ENCODE measurements around the gene HS2ST1. TPM values are rescaled to one million over a fixed set of nuclear protein-coding genes. Genes with fewer than 3 reads are reported as not detected.

Gene HS2ST1
- total RNA-seq, 1 donor from 2014 or later: 12.1 TPM

DNA sequence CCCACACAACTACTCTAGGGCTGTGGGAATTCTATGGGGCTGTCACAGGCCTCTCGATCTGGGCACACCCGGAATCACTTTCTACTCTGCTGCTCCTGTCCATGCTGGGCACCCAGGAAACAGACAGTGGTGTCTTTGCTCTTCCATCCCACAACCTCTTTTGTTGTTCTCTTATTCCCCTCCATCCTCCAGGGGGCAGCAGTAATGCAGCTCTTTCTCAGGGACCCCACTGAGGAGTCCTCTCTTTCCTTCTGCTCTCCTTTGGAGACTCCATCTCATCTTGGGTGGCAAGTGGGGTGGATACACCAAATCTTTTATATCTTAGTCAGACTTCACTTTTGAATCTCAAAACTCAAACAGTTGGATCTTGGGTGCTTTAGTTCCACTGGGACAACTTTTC, 206.3 kb downstream of the HS2ST1 start:
- no peak for DNase-seq (ENCODE audit: low spot score)
- H3K4me3 Mint-ChIP-seq: no peak overlapping the region
- H3K4me1 Mint-ChIP-seq (ENCODE audit: low read depth): peaks cover 5% of the 10 kb centered on the region
- no peaks in the 10 kb centered on the region for H3K9me3 Mint-ChIP-seq
- H3K36me3 Mint-ChIP-seq (ENCODE audit: low read depth): no peaks in the 10 kb centered on the region
- intact Hi-C loops (cut with micrococcal nuclease): no loop called here
- H3K27me3 Mint-ChIP-seq (ENCODE audit: insufficient read depth): peaks cover 1% of the 10 kb centered on the region
- no peak overlapping the region for H3K27ac Mint-ChIP-seq

DNA sequence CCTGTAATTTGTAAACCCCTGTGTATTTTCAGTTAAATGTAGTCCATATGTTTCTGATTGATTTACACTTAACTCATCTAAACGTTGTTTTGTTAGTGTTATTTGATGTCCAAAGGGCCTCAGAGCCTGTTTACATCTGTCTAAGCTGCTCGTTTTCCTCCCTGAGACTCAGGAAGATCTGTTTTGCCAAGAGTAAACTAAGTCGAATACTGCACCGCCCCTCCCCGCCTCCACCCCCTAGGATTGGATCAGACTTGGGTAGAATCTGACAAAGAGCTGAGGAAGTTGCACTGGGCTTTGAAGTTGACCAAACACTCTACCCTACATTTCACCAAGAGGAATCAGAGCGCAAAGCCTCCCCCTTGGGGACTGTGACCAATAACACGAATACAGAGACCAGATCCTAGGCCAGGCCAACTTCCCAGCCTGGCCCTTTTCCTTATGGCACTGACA, 207.3 kb downstream of the HS2ST1 start:
- H3K9me3 Mint-ChIP-seq: no peaks in the 10 kb centered on the region
- peaks cover 1% of the 10 kb centered on the region for H3K27me3 Mint-ChIP-seq (ENCODE audit: insufficient read depth)
- intact Hi-C loops (cut with micrococcal nuclease): no loop called here
- H3K4me3 Mint-ChIP-seq: no peak overlapping the region
- peaks cover 5% of the 10 kb centered on the region for H3K4me1 Mint-ChIP-seq (ENCODE audit: low read depth)
- no peak overlapping the region for H3K27ac Mint-ChIP-seq
- no peak for DNase-seq (ENCODE audit: low spot score)
- no peaks in the 10 kb centered on the region for H3K36me3 Mint-ChIP-seq (ENCODE audit: low read depth)

DNA sequence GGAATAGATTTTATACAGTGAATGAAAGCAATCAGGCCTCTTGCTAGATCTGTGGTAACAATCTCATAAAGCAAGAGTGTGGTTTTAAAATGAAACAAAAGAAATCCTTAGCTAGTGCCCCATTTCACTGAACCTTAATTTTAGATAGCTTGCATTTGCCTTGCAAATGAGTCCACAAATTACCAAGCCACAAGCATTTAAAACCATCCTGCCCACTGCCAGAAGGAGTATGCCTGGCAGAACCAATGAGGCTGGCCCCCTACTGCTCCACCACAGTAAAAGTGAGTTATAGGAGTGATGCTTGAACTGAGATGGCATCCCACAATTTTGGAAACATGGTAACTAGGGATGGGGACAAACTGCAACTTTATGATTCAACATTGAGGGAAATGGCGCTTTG, 207.8 kb downstream of the HS2ST1 start:
- no peak overlapping the region for H3K27ac Mint-ChIP-seq
- no peaks in the 10 kb centered on the region for H3K9me3 Mint-ChIP-seq
- DNase-seq (ENCODE audit: low spot score): no peak
- peaks cover 1% of the 10 kb centered on the region for H3K27me3 Mint-ChIP-seq (ENCODE audit: insufficient read depth)
- intact Hi-C loops (cut with micrococcal nuclease): no loop called here
- peaks cover 5% of the 10 kb centered on the region for H3K4me1 Mint-ChIP-seq (ENCODE audit: low read depth)
- H3K36me3 Mint-ChIP-seq (ENCODE audit: low read depth): no peaks in the 10 kb centered on the region
- no peak overlapping the region for H3K4me3 Mint-ChIP-seq

- intact Hi-C loops (cut with micrococcal nuclease): no loop called here
- peaks cover 5% of the 10 kb centered on the region for H3K4me1 Mint-ChIP-seq (ENCODE audit: low read depth)
- DNase-seq (ENCODE audit: low spot score): no peak
- H3K4me3 Mint-ChIP-seq: no peak overlapping the region
- peaks cover 1% of the 10 kb centered on the region for H3K27me3 Mint-ChIP-seq (ENCODE audit: insufficient read depth)
- no peak overlapping the region for H3K27ac Mint-ChIP-seq
- no peaks in the 10 kb centered on the region for H3K9me3 Mint-ChIP-seq
- no peaks in the 10 kb centered on the region for H3K36me3 Mint-ChIP-seq (ENCODE audit: low read depth)
Measured at GRCh38 chr1:87123610-87124009, 209.2 kb downstream of the HS2ST1 start.

GRCh38 chr1:87126886-87127505, 212.6 kb downstream of the HS2ST1 start:
- no peak for DNase-seq (ENCODE audit: low spot score)
- Mint-ChIP-seq H3K27me3 (ENCODE audit: insufficient read depth) (peaks cover 10% of the 10 kb centered on the region), H3K27ac (no peak overlapping the region), H3K4me3 (no peak overlapping the region), H3K36me3 (ENCODE audit: low read depth) (no peaks in the 10 kb centered on the region), H3K4me1 (ENCODE audit: low read depth) (no peaks in the 10 kb centered on the region), H3K9me3 (no peaks in the 10 kb centered on the region)
- intact Hi-C loops (cut with micrococcal nuclease): no loop called here

- no peaks in the 10 kb centered on the region for H3K4me1 Mint-ChIP-seq (ENCODE audit: low read depth)
- intact Hi-C loops (cut with micrococcal nuclease): no loop called here
Measured at GRCh38 chr1:87127581-87127980, 213.1 kb downstream of the HS2ST1 start.

DNA sequence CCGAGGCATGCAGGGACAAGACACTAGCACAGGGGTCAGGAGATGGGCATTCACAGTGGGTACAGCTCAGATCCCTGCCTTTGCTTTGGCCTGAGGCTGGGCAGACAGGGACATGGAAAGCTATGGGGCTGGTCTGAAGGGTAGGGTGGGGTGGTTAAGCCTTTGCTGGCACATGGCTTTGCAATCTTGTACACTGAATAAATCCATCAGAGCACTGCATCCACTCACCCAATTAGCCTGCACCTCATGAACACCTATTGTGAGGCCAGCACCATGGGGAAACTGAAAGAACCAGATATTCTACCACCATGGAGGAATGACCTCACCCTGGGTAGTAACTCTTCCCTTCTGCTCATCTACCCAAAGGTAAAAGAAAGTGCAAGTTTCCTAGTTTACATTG, 214.6 kb downstream of the HS2ST1 start:
- Mint-ChIP-seq H3K4me3 (no peak overlapping the region), H3K27ac (no peak overlapping the region), H3K36me3 (ENCODE audit: low read depth) (no peaks in the 10 kb centered on the region), H3K4me1 (ENCODE audit: low read depth) (no peaks in the 10 kb centered on the region), H3K9me3 (no peaks in the 10 kb centered on the region), H3K27me3 (ENCODE audit: insufficient read depth) (peaks cover 24% of the 10 kb centered on the region)
- DNase-seq (ENCODE audit: low spot score): no peak
- intact Hi-C loops (cut with micrococcal nuclease): no loop called here

More at GRCh38 chr1:87127581-87127980, 213.1 kb downstream of the HS2ST1 start:
- DNase-seq (ENCODE audit: low spot score): no peak
- Mint-ChIP-seq H3K36me3 (ENCODE audit: low read depth) (no peaks in the 10 kb centered on the region), H3K4me3 (no peak overlapping the region), H3K27ac (no peak overlapping the region), H3K9me3 (no peaks in the 10 kb centered on the region), H3K27me3 (ENCODE audit: insufficient read depth) (peaks cover 13% of the 10 kb centered on the region)

- H3K9me3 Mint-ChIP-seq: no peaks in the 10 kb centered on the region
- H3K27me3 Mint-ChIP-seq (ENCODE audit: insufficient read depth): peaks cover 26% of the 10 kb centered on the region
- intact Hi-C loops (cut with micrococcal nuclease): loop anchor here (2.0 to 5.0 kb wide), 3 partner anchors 197 to 823 kb away; no protein-coding TSS in a partner anchor
- H3K4me3 Mint-ChIP-seq: no peak overlapping the region
- no peak overlapping the region for H3K27ac Mint-ChIP-seq
- H3K36me3 Mint-ChIP-seq (ENCODE audit: low read depth): no peaks in the 10 kb centered on the region
- no peaks in the 10 kb centered on the region for H3K4me1 Mint-ChIP-seq (ENCODE audit: low read depth)
- no peak for DNase-seq (ENCODE audit: low spot score)
Measured at GRCh38 chr1:87129606-87130005, 215.2 kb downstream of the HS2ST1 start.

DNA sequence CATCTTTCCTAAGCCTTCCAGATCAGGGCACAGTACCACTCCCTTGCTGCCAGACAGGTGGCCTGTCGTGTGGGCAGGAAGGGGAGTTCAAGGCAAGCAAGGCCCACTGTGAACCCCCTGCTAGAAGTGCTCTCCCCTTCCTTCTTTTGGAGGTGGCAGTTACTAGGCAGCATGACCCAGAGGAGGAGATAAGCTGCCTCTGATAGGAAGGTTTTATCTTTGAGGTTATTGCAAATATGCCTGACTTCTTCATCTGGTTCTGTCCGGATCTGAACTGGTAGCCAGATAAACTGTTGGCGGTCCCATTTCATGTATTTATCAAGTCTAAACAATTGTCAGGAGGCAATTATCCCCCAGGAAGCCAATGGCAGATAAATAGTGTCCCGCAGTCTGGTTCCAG, 216.0 kb downstream of the HS2ST1 start:
- H3K36me3 Mint-ChIP-seq (ENCODE audit: low read depth): no peaks in the 10 kb centered on the region
- DNase-seq (ENCODE audit: low spot score): no peak
- no peaks in the 10 kb centered on the region for H3K9me3 Mint-ChIP-seq
- no peaks in the 10 kb centered on the region for H3K4me1 Mint-ChIP-seq (ENCODE audit: low read depth)
- no peak overlapping the region for H3K4me3 Mint-ChIP-seq
- peaks cover 27% of the 10 kb centered on the region for H3K27me3 Mint-ChIP-seq (ENCODE audit: insufficient read depth)
- intact Hi-C loops (cut with micrococcal nuclease): loop anchor here (2.0 to 5.0 kb wide), 3 partner anchors 196 to 822 kb away; no protein-coding TSS in a partner anchor
- H3K27ac Mint-ChIP-seq: no peak overlapping the region

- no peaks in the 10 kb centered on the region for H3K9me3 Mint-ChIP-seq
- no peak overlapping the region for H3K27ac Mint-ChIP-seq
- no peaks in the 10 kb centered on the region for H3K4me1 Mint-ChIP-seq (ENCODE audit: low read depth)
- H3K27me3 Mint-ChIP-seq (ENCODE audit: insufficient read depth): peaks cover 32% of the 10 kb centered on the region
- H3K4me3 Mint-ChIP-seq: peak overlapping the region; percentile 76
- DNase-seq (ENCODE audit: low spot score): peak; percentile 59
- intact Hi-C loops (cut with micrococcal nuclease): loop anchor here (1.0 to 5.0 kb wide), 4 partner anchors 161 to 821 kb away; no protein-coding TSS in a partner anchor
- no peaks in the 10 kb centered on the region for H3K36me3 Mint-ChIP-seq (ENCODE audit: low read depth)
Measured at GRCh38 chr1:87131809-87132283, 217.4 kb downstream of the HS2ST1 start.

GRCh38 chr1:87132284-87132870, 217.9 kb downstream of the HS2ST1 start:
- H3K27ac Mint-ChIP-seq: no peak overlapping the region
- no peaks in the 10 kb centered on the region for H3K36me3 Mint-ChIP-seq (ENCODE audit: low read depth)
- no peaks in the 10 kb centered on the region for H3K4me1 Mint-ChIP-seq (ENCODE audit: low read depth)
- peak overlapping the region; percentile 76 for H3K4me3 Mint-ChIP-seq
- H3K27me3 Mint-ChIP-seq (ENCODE audit: insufficient read depth): peaks cover 34% of the 10 kb centered on the region
- H3K9me3 Mint-ChIP-seq: no peaks in the 10 kb centered on the region
- DNase-seq (ENCODE audit: low spot score): no peak
- intact Hi-C loops (cut with micrococcal nuclease): loop anchor here (5.0 kb wide), 1 partner anchor 255 kb away; no protein-coding TSS in a partner anchor

- intact Hi-C loops (cut with micrococcal nuclease): loop anchor here (5.0 kb wide), 1 partner anchor 253 kb away; no protein-coding TSS in a partner anchor
- H3K27ac Mint-ChIP-seq: no peak overlapping the region
- H3K4me1 Mint-ChIP-seq (ENCODE audit: low read depth): no peaks in the 10 kb centered on the region
- no peaks in the 10 kb centered on the region for H3K9me3 Mint-ChIP-seq
- no peak for DNase-seq (ENCODE audit: low spot score)
- H3K4me3 Mint-ChIP-seq: no peak overlapping the region
- H3K36me3 Mint-ChIP-seq (ENCODE audit: low read depth): no peaks in the 10 kb centered on the region
- H3K27me3 Mint-ChIP-seq (ENCODE audit: insufficient read depth): peaks cover 39% of the 10 kb centered on the region
Measured at GRCh38 chr1:87134061-87134460, 219.6 kb downstream of the HS2ST1 start.

GRCh38 chr1:87134625-87135328, 220.3 kb downstream of the HS2ST1 start:
- DNase-seq (ENCODE audit: low spot score): no peak
- Mint-ChIP-seq H3K27ac (no peak overlapping the region), H3K9me3 (no peaks in the 10 kb centered on the region), H3K4me1 (ENCODE audit: low read depth) (no peaks in the 10 kb centered on the region), H3K27me3 (ENCODE audit: insufficient read depth) (peaks cover 39% of the 10 kb centered on the region), H3K36me3 (ENCODE audit: low read depth) (no peaks in the 10 kb centered on the region), H3K4me3 (no peak overlapping the region)
- intact Hi-C loops (cut with micrococcal nuclease): loop anchor here (5.0 kb wide), 1 partner anchor 253 kb away; no protein-coding TSS in a partner anchor
